ENCODE measurements around the gene STX8.

The STX8 gene

GRCh38 chr17:9219631-9220397 lies 355.8 kb downstream of the STX8 start:
- TF ChIP-seq CTCF (conservative IDR thresholded peaks at IDR 0.05; ENCODE audit: low read length) = no peak

GRCh38 chr17:9218911-9219310 lies 356.7 kb downstream of the STX8 start:
- no peak overlapping the region for H3K4me3 ChIP-seq (ENCODE audit: low read length)
- TF ChIP-seq CTCF (conservative IDR thresholded peaks at IDR 0.05; ENCODE audit: low read length) = no peak
- peak; percentile 34 for DNase-seq (ENCODE audit: low read depth)

More at GRCh38 chr17:9219631-9220397, 355.8 kb downstream of the STX8 start:
- no peak overlapping the region for H3K4me3 ChIP-seq (ENCODE audit: low read length)
- DNase-seq (ENCODE audit: low read depth) = no peak

- no peak for DNase-seq (ENCODE audit: low read depth)
- TF ChIP-seq CTCF (conservative IDR thresholded peaks at IDR 0.05; ENCODE audit: low read length) = no peak
- H3K4me3 ChIP-seq (ENCODE audit: low read length) = no peak overlapping the region
These were observed 357.5 kb downstream of the STX8 start for GRCh38 chr17:9218064-9218635.

- peak; percentile 91 for DNase-seq (ENCODE audit: low read depth)
- H3K4me3 ChIP-seq (ENCODE audit: low read length) = peak overlapping the region; percentile 21
These were observed 358.2 kb downstream of the STX8 start for GRCh38 chr17:9217151-9218056.

GRCh38 chr17:9215465-9215864 lies 360.2 kb downstream of the STX8 start:
- no peak for TF ChIP-seq CTCF (conservative IDR thresholded peaks at IDR 0.05; ENCODE audit: low read length)
- no peak for DNase-seq (ENCODE audit: low read depth)

More at GRCh38 chr17:9217151-9218056, 358.2 kb downstream of the STX8 start:
- TF ChIP-seq CTCF (conservative IDR thresholded peaks at IDR 0.05; ENCODE audit: low read length) = no peak

GRCh38 chr17:9213303-9213640 lies 362.3 kb downstream of the STX8 start:
- no peak for TF ChIP-seq CTCF (conservative IDR thresholded peaks at IDR 0.05; ENCODE audit: low read length)
- no peak overlapping the region for H3K4me3 ChIP-seq (ENCODE audit: low read length)

More at GRCh38 chr17:9215465-9215864, 360.2 kb downstream of the STX8 start:
- H3K4me3 ChIP-seq (ENCODE audit: low read length) = no peak overlapping the region

More at GRCh38 chr17:9213303-9213640, 362.3 kb downstream of the STX8 start:
- no peak for DNase-seq (ENCODE audit: low read depth)
